Measurements from ENCODE around the gene SEL1L3. TPM values are rescaled to one million over a fixed set of nuclear protein-coding genes. Genes with fewer than 3 reads are reported as not detected.

Gene SEL1L3
- total RNA-seq, 3 donors from 2014 or later (not counting 1 experiment from before 2014, with no cell fraction given), result 45.4 to 61.0 (median 45.7) TPM

DNA sequence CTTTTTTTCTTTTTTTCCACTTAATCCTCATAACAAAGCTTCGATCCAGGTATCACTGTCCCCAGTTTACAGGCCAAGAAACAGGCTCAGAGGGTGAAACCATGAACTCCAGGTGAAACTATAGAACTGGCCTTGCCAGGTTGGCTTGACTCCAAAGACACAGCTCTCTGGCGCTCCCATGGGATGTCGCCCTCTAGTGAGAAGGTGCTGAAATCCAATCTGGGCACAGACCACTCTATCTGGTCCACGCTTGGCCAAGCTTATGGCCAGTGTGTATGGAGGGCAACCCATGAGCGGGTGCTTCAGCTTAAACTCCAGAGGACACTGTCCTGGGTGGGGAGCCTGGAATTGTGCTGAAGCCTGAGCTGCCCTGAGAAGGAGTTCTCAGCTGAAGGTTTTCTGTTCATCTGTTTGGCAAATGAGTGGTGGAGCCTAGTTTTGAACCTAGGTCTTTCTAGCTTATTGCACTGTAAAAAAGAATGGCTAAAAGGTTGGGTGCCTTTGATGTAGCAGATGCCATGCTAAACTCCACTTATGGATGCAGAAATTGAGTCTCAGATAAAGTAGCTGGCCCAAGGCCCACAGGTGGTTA, 70.5 kb downstream of the SEL1L3 start:
- TF ChIP-seq, protein P1, sequence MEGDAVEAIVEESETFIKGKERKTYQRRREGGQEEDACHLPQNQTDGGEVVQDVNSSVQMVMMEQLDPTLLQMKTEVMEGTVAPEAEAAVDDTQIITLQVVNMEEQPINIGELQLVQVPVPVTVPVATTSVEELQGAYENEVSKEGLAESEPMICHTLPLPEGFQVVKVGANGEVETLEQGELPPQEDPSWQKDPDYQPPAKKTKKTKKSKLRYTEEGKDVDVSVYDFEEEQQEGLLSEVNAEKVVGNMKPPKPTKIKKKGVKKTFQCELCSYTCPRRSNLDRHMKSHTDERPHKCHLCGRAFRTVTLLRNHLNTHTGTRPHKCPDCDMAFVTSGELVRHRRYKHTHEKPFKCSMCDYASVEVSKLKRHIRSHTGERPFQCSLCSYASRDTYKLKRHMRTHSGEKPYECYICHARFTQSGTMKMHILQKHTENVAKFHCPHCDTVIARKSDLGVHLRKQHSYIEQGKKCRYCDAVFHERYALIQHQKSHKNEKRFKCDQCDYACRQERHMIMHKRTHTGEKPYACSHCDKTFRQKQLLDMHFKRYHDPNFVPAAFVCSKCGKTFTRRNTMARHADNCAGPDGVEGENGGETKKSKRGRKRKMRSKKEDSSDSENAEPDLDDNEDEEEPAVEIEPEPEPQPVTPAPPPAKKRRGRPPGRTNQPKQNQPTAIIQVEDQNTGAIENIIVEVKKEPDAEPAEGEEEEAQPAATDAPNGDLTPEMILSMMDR (IDR thresholded peaks at IDR 0.05), result no peak
- intact Hi-C loops (cut with micrococcal nuclease), result no loop called here
- peaks cover 26% of the 10 kb centered on the region for H3K36me3 ChIP-seq (ENCODE audit: control insufficient read depth, insufficient read depth, low read length)
- H3K27me3 Mint-ChIP-seq (ENCODE audit: low read depth in 2 of 2), result no peaks in the 10 kb centered on the region
- H3K27ac Mint-ChIP-seq, result no peak overlapping the region
- ATAC-seq (no peak), DNase-seq (peak in 1 of 2 donors; percentile 13)
- 98% methylated on average over 5 of the region's 5 CpGs for WGBS (ENCODE audit: insufficient coverage)
- no peak overlapping the region for H3K4me3 ChIP-seq (ENCODE audit: low read length)
- H3K9me3 Mint-ChIP-seq, result no peaks in the 10 kb centered on the region
- H3K4me3 Mint-ChIP-seq, result no peak overlapping the region
- H3K4me1 ChIP-seq (ENCODE audit: control insufficient read depth, insufficient read depth, low read length), result no peaks in the 10 kb centered on the region
- no peaks in the 10 kb centered on the region for H3K27me3 ChIP-seq (ENCODE audit: control insufficient read depth, insufficient read depth, low read length)
- H3K9me3 ChIP-seq (ENCODE audit: control insufficient read depth, insufficient read depth, low read length), result no peaks in the 10 kb centered on the region
- H3K4me1 Mint-ChIP-seq, result peaks cover 5 to 14% of the 10 kb centered on the region in 2 donors
- no peak overlapping the region for H3K27ac ChIP-seq (ENCODE audit: low read length)
- H3K36me3 Mint-ChIP-seq, result peaks cover 28% of the 10 kb centered on the region

DNA sequence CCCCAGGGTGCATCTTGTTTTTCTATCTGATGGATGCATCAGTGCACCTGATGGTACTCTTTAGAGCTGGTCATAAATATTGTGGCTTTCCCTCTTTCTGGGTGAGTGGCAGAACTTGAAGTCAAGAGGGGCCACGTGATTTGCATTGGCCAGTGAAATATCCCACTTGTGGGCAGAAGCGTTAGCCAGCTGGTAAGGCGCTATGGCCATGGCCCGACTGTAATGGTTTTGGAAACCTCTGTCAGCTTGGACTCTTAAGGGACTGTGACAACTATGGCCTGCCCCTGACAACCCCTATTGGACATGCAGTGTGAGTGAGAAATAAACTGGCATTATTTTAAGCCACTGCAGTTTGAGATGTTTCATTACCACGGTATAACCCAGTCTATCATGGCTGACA, 72.8 kb downstream of the SEL1L3 start:
- Mint-ChIP-seq H3K4me1 (peaks cover 5 to 14% of the 10 kb centered on the region in 2 donors), H3K27me3 (ENCODE audit: low read depth in 2 of 2) (no peaks in the 10 kb centered on the region), H3K36me3 (peaks cover 20% of the 10 kb centered on the region), H3K9me3 (no peaks in the 10 kb centered on the region), H3K27ac (peak overlapping the region in 1 of 2 donors; percentile 40), H3K4me3 (no peak overlapping the region)
- no peak overlapping the region for H3K27ac ChIP-seq (ENCODE audit: low read length)
- TF ChIP-seq, protein P1 (IDR thresholded peaks at IDR 0.05), result no peak
- 86% methylated on average over 5 of the region's 5 CpGs for WGBS (ENCODE audit: insufficient coverage)
- H3K27me3 ChIP-seq (ENCODE audit: control insufficient read depth, insufficient read depth, low read length), result no peaks in the 10 kb centered on the region
- ATAC-seq, result no peak
- no peaks in the 10 kb centered on the region for H3K4me1 ChIP-seq (ENCODE audit: control insufficient read depth, insufficient read depth, low read length)
- no peaks in the 10 kb centered on the region for H3K9me3 ChIP-seq (ENCODE audit: control insufficient read depth, insufficient read depth, low read length)
- no peak overlapping the region for H3K4me3 ChIP-seq (ENCODE audit: low read length)
- peaks cover 26% of the 10 kb centered on the region for H3K36me3 ChIP-seq (ENCODE audit: control insufficient read depth, insufficient read depth, low read length)
- no peak for DNase-seq
- intact Hi-C loops (cut with micrococcal nuclease), result no loop called here

DNA sequence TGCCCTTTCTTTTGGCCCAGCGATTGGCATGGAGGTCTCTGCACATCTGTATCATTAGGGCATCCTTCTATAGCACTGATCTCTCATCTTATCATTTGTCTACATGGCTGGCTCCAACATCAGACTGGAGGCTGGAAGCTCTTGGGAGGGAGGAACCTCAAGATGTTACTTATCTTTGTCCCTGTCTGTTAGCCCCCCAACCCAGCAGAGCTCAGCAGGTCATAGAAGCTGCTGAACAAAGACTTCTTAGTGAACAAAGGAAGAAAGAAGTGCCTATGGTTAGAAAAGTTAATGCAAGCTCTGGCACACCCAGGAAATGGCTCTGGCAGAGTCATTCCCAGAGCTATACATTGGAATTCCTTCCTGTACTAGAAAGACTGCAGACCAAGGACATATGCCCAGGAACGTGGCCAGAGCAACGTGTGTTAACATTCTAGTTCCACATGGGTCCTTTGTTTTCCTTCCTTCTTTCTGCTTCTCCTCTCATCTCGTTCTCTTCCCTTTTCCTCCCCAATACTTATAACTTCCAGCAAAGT, 74.0 kb downstream of the SEL1L3 start:
- TF ChIP-seq, protein P1 (IDR thresholded peaks at IDR 0.05), result no peak
- Histone ChIP-seq H3K27me3 (ENCODE audit: control insufficient read depth, insufficient read depth, low read length) (no peaks in the 10 kb centered on the region), H3K4me1 (ENCODE audit: control insufficient read depth, insufficient read depth, low read length) (no peaks in the 10 kb centered on the region), H3K27ac (ENCODE audit: low read length) (no peak overlapping the region), H3K36me3 (ENCODE audit: control insufficient read depth, insufficient read depth, low read length) (peaks cover 25% of the 10 kb centered on the region), H3K9me3 (ENCODE audit: control insufficient read depth, insufficient read depth, low read length) (no peaks in the 10 kb centered on the region), H3K4me3 (ENCODE audit: low read length) (no peak overlapping the region)
- Mint-ChIP-seq H3K9me3 (no peaks in the 10 kb centered on the region), H3K27me3 (ENCODE audit: low read depth in 2 of 2) (no peaks in the 10 kb centered on the region), H3K4me1 (peaks cover 18 to 26% of the 10 kb centered on the region in 2 donors), H3K27ac (peak overlapping the region in 1 of 2 donors; percentile 22), H3K4me3 (no peak overlapping the region), H3K36me3 (peaks cover 9% of the 10 kb centered on the region)
- intact Hi-C loops (cut with micrococcal nuclease), result no loop called here
- ATAC-seq, result no peak
- DNase-seq, result no peak
- WGBS (ENCODE audit: insufficient coverage), result 83% methylated on average over 3 of the region's 4 CpGs

Data from natural killer cell (primary cell).